Neural cell (in vitro differentiated cells): ENCODE results near the gene HNRNPR.

Experiments
- EZH2 ChIP-seq: fragments of 200-600, 300-800 bp; shearing (Covaris generic), sonication (generic); IDR thresholded peaks from 2 replicates; pipeline ENCODE4 v1.6.1; 2014; ENCODE audit warnings: antibody characterized with exemption, low read length, borderline replicate concordance, mild to moderate bottlenecking; ENCODE audit not compliant: insufficient read depth, poor library complexity, severe bottlenecking
- POLR2AphosphoS5 ChIP-seq: IDR thresholded peaks from 2 replicates; pipeline ENCODE4 v1.6.1; 2012
- TF ChIP-seq, protein P1 (sequence below): fragments of 450-650 bp; IDR thresholded peaks from 2 replicates; pipeline ENCODE4 v1.5.1; 2014; ENCODE audit warnings: antibody characterized with exemption, mild to moderate bottlenecking, moderate library complexity; ENCODE audit not compliant: poor library complexity, severe bottlenecking
- TF ChIP-seq, protein P2 (sequence below): IDR thresholded peaks from 2 replicates; pipeline ENCODE4 v1.6.1; 2012; ENCODE audit warnings: borderline replicate concordance

DNA sequence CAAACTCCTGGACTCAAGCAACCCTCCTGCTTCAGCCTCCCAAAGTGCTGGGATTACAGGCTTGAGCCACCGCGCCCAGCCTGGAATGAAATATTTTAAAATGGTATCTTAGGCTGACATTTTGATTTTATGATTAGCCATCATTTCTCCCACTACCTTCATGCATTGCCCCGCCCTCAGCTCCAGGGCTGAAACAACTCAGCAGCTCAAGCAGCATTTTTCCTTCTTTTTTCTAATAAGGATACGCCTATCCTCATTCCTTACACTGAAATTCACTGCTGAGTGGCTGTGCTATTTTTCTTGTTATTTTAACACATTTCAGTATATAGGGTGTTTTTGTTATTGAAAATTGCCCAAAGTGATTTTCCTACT, 70.0 kb downstream of the HNRNPR start:
- TF ChIP-seq, protein P1, sequence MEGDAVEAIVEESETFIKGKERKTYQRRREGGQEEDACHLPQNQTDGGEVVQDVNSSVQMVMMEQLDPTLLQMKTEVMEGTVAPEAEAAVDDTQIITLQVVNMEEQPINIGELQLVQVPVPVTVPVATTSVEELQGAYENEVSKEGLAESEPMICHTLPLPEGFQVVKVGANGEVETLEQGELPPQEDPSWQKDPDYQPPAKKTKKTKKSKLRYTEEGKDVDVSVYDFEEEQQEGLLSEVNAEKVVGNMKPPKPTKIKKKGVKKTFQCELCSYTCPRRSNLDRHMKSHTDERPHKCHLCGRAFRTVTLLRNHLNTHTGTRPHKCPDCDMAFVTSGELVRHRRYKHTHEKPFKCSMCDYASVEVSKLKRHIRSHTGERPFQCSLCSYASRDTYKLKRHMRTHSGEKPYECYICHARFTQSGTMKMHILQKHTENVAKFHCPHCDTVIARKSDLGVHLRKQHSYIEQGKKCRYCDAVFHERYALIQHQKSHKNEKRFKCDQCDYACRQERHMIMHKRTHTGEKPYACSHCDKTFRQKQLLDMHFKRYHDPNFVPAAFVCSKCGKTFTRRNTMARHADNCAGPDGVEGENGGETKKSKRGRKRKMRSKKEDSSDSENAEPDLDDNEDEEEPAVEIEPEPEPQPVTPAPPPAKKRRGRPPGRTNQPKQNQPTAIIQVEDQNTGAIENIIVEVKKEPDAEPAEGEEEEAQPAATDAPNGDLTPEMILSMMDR: no peak
- TF ChIP-seq POLR2AphosphoS5: no peak
- TF ChIP-seq, protein P2, sequence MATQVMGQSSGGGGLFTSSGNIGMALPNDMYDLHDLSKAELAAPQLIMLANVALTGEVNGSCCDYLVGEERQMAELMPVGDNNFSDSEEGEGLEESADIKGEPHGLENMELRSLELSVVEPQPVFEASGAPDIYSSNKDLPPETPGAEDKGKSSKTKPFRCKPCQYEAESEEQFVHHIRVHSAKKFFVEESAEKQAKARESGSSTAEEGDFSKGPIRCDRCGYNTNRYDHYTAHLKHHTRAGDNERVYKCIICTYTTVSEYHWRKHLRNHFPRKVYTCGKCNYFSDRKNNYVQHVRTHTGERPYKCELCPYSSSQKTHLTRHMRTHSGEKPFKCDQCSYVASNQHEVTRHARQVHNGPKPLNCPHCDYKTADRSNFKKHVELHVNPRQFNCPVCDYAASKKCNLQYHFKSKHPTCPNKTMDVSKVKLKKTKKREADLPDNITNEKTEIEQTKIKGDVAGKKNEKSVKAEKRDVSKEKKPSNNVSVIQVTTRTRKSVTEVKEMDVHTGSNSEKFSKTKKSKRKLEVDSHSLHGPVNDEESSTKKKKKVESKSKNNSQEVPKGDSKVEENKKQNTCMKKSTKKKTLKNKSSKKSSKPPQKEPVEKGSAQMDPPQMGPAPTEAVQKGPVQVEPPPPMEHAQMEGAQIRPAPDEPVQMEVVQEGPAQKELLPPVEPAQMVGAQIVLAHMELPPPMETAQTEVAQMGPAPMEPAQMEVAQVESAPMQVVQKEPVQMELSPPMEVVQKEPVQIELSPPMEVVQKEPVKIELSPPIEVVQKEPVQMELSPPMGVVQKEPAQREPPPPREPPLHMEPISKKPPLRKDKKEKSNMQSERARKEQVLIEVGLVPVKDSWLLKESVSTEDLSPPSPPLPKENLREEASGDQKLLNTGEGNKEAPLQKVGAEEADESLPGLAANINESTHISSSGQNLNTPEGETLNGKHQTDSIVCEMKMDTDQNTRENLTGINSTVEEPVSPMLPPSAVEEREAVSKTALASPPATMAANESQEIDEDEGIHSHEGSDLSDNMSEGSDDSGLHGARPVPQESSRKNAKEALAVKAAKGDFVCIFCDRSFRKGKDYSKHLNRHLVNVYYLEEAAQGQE: no peak
- no peak for TF ChIP-seq EZH2
